ENCODE measurements around the gene ALLC. TPM values are rescaled to one million over a fixed set of nuclear protein-coding genes. Genes with fewer than 3 reads are reported as not detected.

ALLC gene
- total and polyA plus RNA-seq, 5 donors = 0.23 to 0.57 (median 0.32) TPM; not detected in 1

- no peak for ATAC-seq
- DNase-seq = no peak
- H3K27me3 ChIP-seq (ENCODE audit: control insufficient read depth, insufficient read depth) = no peaks in the 10 kb centered on the region
- no peaks in the 10 kb centered on the region for H3K9me3 ChIP-seq (ENCODE audit: control insufficient read depth, low read length)
- H3K27ac ChIP-seq (ENCODE audit: low read length) = no peak overlapping the region
- WGBS = 90% methylated on average over 18 of the region's 18 CpGs
- no peak overlapping the region for H3K4me3 ChIP-seq (ENCODE audit: low read length)
- intact Hi-C loops (cut with DNase I) = no loop called here
- no peaks in the 10 kb centered on the region for H3K4me1 ChIP-seq (ENCODE audit: control insufficient read depth, insufficient read depth, low read length)
Observed at GRCh38 chr2:3680548-3681345, 22.7 kb downstream of the ALLC start.

- H3K4me1 ChIP-seq (ENCODE audit: control insufficient read depth, insufficient read depth, low read length) = no peaks in the 10 kb centered on the region
- H3K27me3 ChIP-seq (ENCODE audit: control insufficient read depth, insufficient read depth) = no peaks in the 10 kb centered on the region
- no peaks in the 10 kb centered on the region for H3K9me3 ChIP-seq (ENCODE audit: control insufficient read depth, low read length)
- no peak overlapping the region for H3K4me3 ChIP-seq (ENCODE audit: low read length)
- intact Hi-C loops (cut with DNase I) = no loop called here
- WGBS = 87% methylated on average over 5 of the region's 5 CpGs
- no peak for ATAC-seq
- DNase-seq = no peak
- no peak overlapping the region for H3K27ac ChIP-seq (ENCODE audit: low read length)
Observed at GRCh38 chr2:3681625-3682024, 23.6 kb downstream of the ALLC start.

GRCh38 chr2:3682811-3683210 lies 24.8 kb downstream of the ALLC start:
- H3K4me3 ChIP-seq (ENCODE audit: low read length) = no peak overlapping the region
- ATAC-seq (no peak), DNase-seq (no peak)
- no peaks in the 10 kb centered on the region for H3K27me3 ChIP-seq (ENCODE audit: control insufficient read depth, insufficient read depth)
- H3K9me3 ChIP-seq (ENCODE audit: control insufficient read depth, low read length) = no peaks in the 10 kb centered on the region
- no peaks in the 10 kb centered on the region for H3K4me1 ChIP-seq (ENCODE audit: control insufficient read depth, insufficient read depth, low read length)
- WGBS = 75% methylated on average over 6 of the region's 6 CpGs
- H3K27ac ChIP-seq (ENCODE audit: low read length) = no peak overlapping the region
- intact Hi-C loops (cut with DNase I) = no loop called here

GRCh38 chr2:3683748-3684454 lies 25.9 kb downstream of the ALLC start:
- Histone ChIP-seq H3K4me1 (ENCODE audit: control insufficient read depth, insufficient read depth, low read length) (no peaks in the 10 kb centered on the region), H3K9me3 (ENCODE audit: control insufficient read depth, low read length) (no peaks in the 10 kb centered on the region), H3K27me3 (ENCODE audit: control insufficient read depth, insufficient read depth) (no peaks in the 10 kb centered on the region), H3K27ac (ENCODE audit: low read length) (no peak overlapping the region), H3K4me3 (ENCODE audit: low read length) (no peak overlapping the region)
- no peak for DNase-seq
- 50% methylated on average over 3 of the region's 3 CpGs for WGBS
- intact Hi-C loops (cut with DNase I) = no loop called here
- ATAC-seq = no peak

GRCh38 chr2:3689998-3690748 lies 32.2 kb downstream of the ALLC start:
- DNase-seq (no peak), ATAC-seq (no peak)
- Histone ChIP-seq H3K9me3 (ENCODE audit: control insufficient read depth, low read length) (no peaks in the 10 kb centered on the region), H3K4me1 (ENCODE audit: control insufficient read depth, insufficient read depth, low read length) (no peaks in the 10 kb centered on the region), H3K27me3 (ENCODE audit: control insufficient read depth, insufficient read depth) (no peaks in the 10 kb centered on the region), H3K4me3 (ENCODE audit: low read length) (no peak overlapping the region), H3K27ac (ENCODE audit: low read length) (no peak overlapping the region)
- intact Hi-C loops (cut with DNase I) = no loop called here

- Histone ChIP-seq H3K27ac (ENCODE audit: low read length) (no peak overlapping the region), H3K4me1 (ENCODE audit: control insufficient read depth, insufficient read depth, low read length) (no peaks in the 10 kb centered on the region), H3K9me3 (ENCODE audit: control insufficient read depth, low read length) (no peaks in the 10 kb centered on the region), H3K27me3 (ENCODE audit: control insufficient read depth, insufficient read depth) (no peaks in the 10 kb centered on the region), H3K4me3 (ENCODE audit: low read length) (no peak overlapping the region)
- DNase-seq (no peak), ATAC-seq (no peak)
- intact Hi-C loops (cut with DNase I) = no loop called here
Observed at GRCh38 chr2:3692375-3692774, 34.4 kb downstream of the ALLC start.

- no peak for ATAC-seq
- DNase-seq = no peak
- H3K4me1 ChIP-seq (ENCODE audit: control insufficient read depth, insufficient read depth, low read length) = no peaks in the 10 kb centered on the region
- no peak overlapping the region for H3K4me3 ChIP-seq (ENCODE audit: low read length)
- H3K27me3 ChIP-seq (ENCODE audit: control insufficient read depth, insufficient read depth) = no peaks in the 10 kb centered on the region
- no peak overlapping the region for H3K27ac ChIP-seq (ENCODE audit: low read length)
- intact Hi-C loops (cut with DNase I) = no loop called here
- WGBS = 77% methylated on average over 3 of the region's 3 CpGs
- H3K9me3 ChIP-seq (ENCODE audit: control insufficient read depth, low read length) = no peaks in the 10 kb centered on the region
Observed at GRCh38 chr2:3696545-3696944, 38.5 kb downstream of the ALLC start.

- WGBS = 90% methylated on average over 5 of the region's 5 CpGs
- ATAC-seq = no peak
- no peak for DNase-seq
- intact Hi-C loops (cut with DNase I) = no loop called here
- Histone ChIP-seq H3K27ac (ENCODE audit: low read length) (no peak overlapping the region), H3K9me3 (ENCODE audit: control insufficient read depth, low read length) (no peaks in the 10 kb centered on the region), H3K27me3 (ENCODE audit: control insufficient read depth, insufficient read depth) (no peaks in the 10 kb centered on the region), H3K4me3 (ENCODE audit: low read length) (no peak overlapping the region), H3K4me1 (ENCODE audit: control insufficient read depth, insufficient read depth, low read length) (no peaks in the 10 kb centered on the region)
Observed at GRCh38 chr2:3701071-3701470, 43.1 kb downstream of the ALLC start.

- H3K27me3 ChIP-seq (ENCODE audit: control insufficient read depth, insufficient read depth) = no peaks in the 10 kb centered on the region
- DNase-seq (peak in 1 of 3 donors; percentile 36), ATAC-seq (peak; percentile 16 to 29)
- intact Hi-C loops (cut with DNase I) = no loop called here
- no peak within 1 kb of the TSS for H3K27ac ChIP-seq (ENCODE audit: low read length)
- no peaks in the 10 kb centered on the region for H3K4me1 ChIP-seq (ENCODE audit: control insufficient read depth, insufficient read depth, low read length)
- 11% methylated on average over 60 of the region's 60 CpGs for WGBS
- H3K9me3 ChIP-seq (ENCODE audit: control insufficient read depth, low read length) = no peaks in the 10 kb centered on the region
- no peak within 1 kb of the TSS for H3K4me3 ChIP-seq (ENCODE audit: low read length)
Observed at GRCh38 chr2:3703236-3703756, 45.3 kb downstream of the ALLC start, which contains the start of gene DCDC2C. Gene DCDC2C (plus strand): TSS chr2:3703575. CDS start chr2:3703752, 177 bp downstream.

- Histone ChIP-seq H3K9me3 (ENCODE audit: control insufficient read depth, low read length) (no peaks in the 10 kb centered on the region), H3K27me3 (ENCODE audit: control insufficient read depth, insufficient read depth) (no peaks in the 10 kb centered on the region), H3K4me1 (ENCODE audit: control insufficient read depth, insufficient read depth, low read length) (no peaks in the 10 kb centered on the region), H3K27ac (ENCODE audit: low read length) (no peak overlapping the region), H3K4me3 (ENCODE audit: low read length) (no peak overlapping the region)
- WGBS = 27% methylated on average over 73 of the region's 73 CpGs
- ATAC-seq (peak in 1 of 2 donors; percentile 33), DNase-seq (no peak)
- intact Hi-C loops (cut with DNase I) = no loop called here
Observed at GRCh38 chr2:3703757-3704355, 45.9 kb downstream of the ALLC start.

All from right cardiac atrium (tissue), 5 donors.